ENCODE measurements around the gene DBX1. TPM values are rescaled to one million over a fixed set of nuclear protein-coding genes. Genes with fewer than 3 reads are reported as not detected.

Gene DBX1
- total and polyA plus RNA-seq, 10 donors, result not detected

- intact Hi-C loops (cut with DNase I; ENCODE audit: low total_unique reads), result no loop called here
These were observed 39.9 kb downstream of the DBX1 start for GRCh38 chr11:20120134-20120925.

GRCh38 chr11:20119315-20119714, 41.0 kb downstream of the DBX1 start:
- intact Hi-C loops (cut with DNase I; ENCODE audit: low total_unique reads), result no loop called here
- no peaks in the 10 kb centered on the region for H3K9me3 ChIP-seq
- H3K36me3 ChIP-seq, result peaks cover 0 to 45% (median 0%) of the 10 kb centered on the region in 6 donors
- TF ChIP-seq CTCF (IDR thresholded peaks at IDR 0.05 in 8 of 11, conservative IDR thresholded peaks at IDR 0.05 in 3 of 11) (no peak), POLR2A (IDR thresholded peaks at IDR 0.05) (no peak), POLR2AphosphoS5 (IDR thresholded peaks at IDR 0.05) (no peak)
- H3K27me3 ChIP-seq (replicated peaks in 1 of 7), result no peaks in the 10 kb centered on the region
- DNase-seq, result no peak
- WGBS, 5 donors, result 87 to 95% (median 91%) methylated on average over 12 of the region's 12 CpGs
- H3K27ac ChIP-seq, result no peak overlapping the region
- no peak overlapping the region for H3K4me3 ChIP-seq
- no peaks in the 10 kb centered on the region for H3K4me1 ChIP-seq

More at GRCh38 chr11:20120134-20120925, 39.9 kb downstream of the DBX1 start:
- Histone ChIP-seq H3K4me1 (no peaks in the 10 kb centered on the region), H3K27me3 (replicated peaks in 1 of 7) (no peaks in the 10 kb centered on the region), H3K4me3 (no peak overlapping the region), H3K9me3 (no peaks in the 10 kb centered on the region), H3K27ac (no peak overlapping the region), H3K36me3 (peaks cover 0 to 35% (median 0%) of the 10 kb centered on the region in 6 donors)
- TF ChIP-seq POLR2A (IDR thresholded peaks at IDR 0.05) (no peak), CTCF (IDR thresholded peaks at IDR 0.05 in 8 of 11, conservative IDR thresholded peaks at IDR 0.05 in 3 of 11) (no peak), POLR2AphosphoS5 (IDR thresholded peaks at IDR 0.05) (no peak)
- DNase-seq, result no peak
- 85 to 93% (median 89%) methylated on average over 7 of the region's 7 CpGs for WGBS, 5 donors

- intact Hi-C loops (cut with DNase I; ENCODE audit: low total_unique reads), result no loop called here
- TF ChIP-seq POLR2A (IDR thresholded peaks at IDR 0.05), result no peak
- no peak for TF ChIP-seq CTCF (IDR thresholded peaks at IDR 0.05 in 8 of 11, conservative IDR thresholded peaks at IDR 0.05 in 3 of 11)
- TF ChIP-seq POLR2AphosphoS5 (IDR thresholded peaks at IDR 0.05), result no peak
- no peak overlapping the region for H3K27ac ChIP-seq
- peaks cover 0 to under 1% (median 0%) of the 10 kb centered on the region in 6 donors for H3K4me1 ChIP-seq
- no peaks in the 10 kb centered on the region for H3K9me3 ChIP-seq
- H3K36me3 ChIP-seq, result peaks cover 0 to 48% (median 0%) of the 10 kb centered on the region in 6 donors
- H3K27me3 ChIP-seq (replicated peaks in 1 of 7), result no peaks in the 10 kb centered on the region
- DNase-seq, result no peak
- H3K4me3 ChIP-seq, result no peak overlapping the region
- 90 to 96% (median 94%) methylated on average over 15 of the region's 15 CpGs for whole genome bisulfite sequencing, 5 donors
These were observed 42.1 kb downstream of the DBX1 start for GRCh38 chr11:20118209-20118608.

- Histone ChIP-seq H3K27me3 (replicated peaks in 1 of 7) (no peaks in the 10 kb centered on the region), H3K4me3 (no peak overlapping the region), H3K36me3 (peaks cover 0 to 48% (median 0%) of the 10 kb centered on the region in 6 donors), H3K9me3 (no peaks in the 10 kb centered on the region), H3K4me1 (peaks cover 0 to 10% (median 2%) of the 10 kb centered on the region in 6 donors), H3K27ac (no peak overlapping the region)
- intact Hi-C loops (cut with DNase I; ENCODE audit: low total_unique reads), result no loop called here
- WGBS, 5 donors, result 86 to 95% (median 89%) methylated on average over 5 of the region's 5 CpGs
- TF ChIP-seq CTCF (IDR thresholded peaks at IDR 0.05 in 8 of 11, conservative IDR thresholded peaks at IDR 0.05 in 3 of 11) (no peak), POLR2AphosphoS5 (IDR thresholded peaks at IDR 0.05) (no peak), POLR2A (IDR thresholded peaks at IDR 0.05) (no peak)
- DNase-seq, result no peak
These were observed 43.0 kb downstream of the DBX1 start for GRCh38 chr11:20117291-20117690.

All from spleen (tissue), 11 donors.